ENCODE results near the gene THADA. TPM values are rescaled to one million over a fixed set of nuclear protein-coding genes. Genes with fewer than 3 reads are reported as not detected.

Gene THADA
- total RNA-seq, 1 donor from 2014 or later: 50.6 TPM

GRCh38 chr2:43280994-43281393 lies 314.8 kb downstream of the THADA start:
- no peak overlapping the region for H3K4me3 ChIP-seq (ENCODE audit: low read length in 3 of 3)
- H3K4me1 ChIP-seq (ENCODE audit: control insufficient read depth in 3 of 3, insufficient read depth in 3 of 3, low read length in 3 of 3): peaks cover 15 to 25% (median 16%) of the 10 kb centered on the region in 3 donors
- no peak overlapping the region for H3K27ac ChIP-seq (ENCODE audit: low read depth, low read length)
- H3K9ac ChIP-seq (ENCODE audit: low read depth in 1 of 3, low read length in 3 of 3): no peak overlapping the region
- H3K27me3 ChIP-seq (ENCODE audit: control insufficient read depth in 3 of 3, insufficient read depth in 3 of 3, low read length in 3 of 3): no peaks in the 10 kb centered on the region
- H3K36me3 ChIP-seq (ENCODE audit: control insufficient read depth in 3 of 3, insufficient read depth in 3 of 3, low read length in 3 of 3): peaks cover 12 to 29% (median 13%) of the 10 kb centered on the region in 3 donors
- H3K9me3 ChIP-seq (ENCODE audit: control insufficient read depth in 3 of 3, low read length in 3 of 3): peaks cover 0 to 4% (median 0%) of the 10 kb centered on the region in 3 donors

- Histone ChIP-seq H3K9ac (ENCODE audit: low read depth in 1 of 3, low read length in 3 of 3) (no peak overlapping the region), H3K9me3 (ENCODE audit: control insufficient read depth in 3 of 3, low read length in 3 of 3) (peaks cover 0 to under 1% (median 0%) of the 10 kb centered on the region in 3 donors), H3K36me3 (ENCODE audit: control insufficient read depth in 3 of 3, insufficient read depth in 3 of 3, low read length in 3 of 3) (peaks cover 2 to 16% (median 5%) of the 10 kb centered on the region in 3 donors), H3K27me3 (ENCODE audit: control insufficient read depth in 3 of 3, insufficient read depth in 3 of 3, low read length in 3 of 3) (no peaks in the 10 kb centered on the region), H3K4me1 (ENCODE audit: control insufficient read depth in 3 of 3, insufficient read depth in 3 of 3, low read length in 3 of 3) (peaks cover 15 to 25% (median 18%) of the 10 kb centered on the region in 3 donors), H3K27ac (ENCODE audit: low read depth, low read length) (no peak overlapping the region), H3K4me3 (ENCODE audit: low read length in 3 of 3) (no peak overlapping the region)
Measured at GRCh38 chr2:43279317-43279840, 316.5 kb downstream of the THADA start.

- H3K4me3 ChIP-seq (ENCODE audit: low read length in 3 of 3): no peak overlapping the region
- H3K27me3 ChIP-seq (ENCODE audit: control insufficient read depth in 3 of 3, insufficient read depth in 3 of 3, low read length in 3 of 3): no peaks in the 10 kb centered on the region
- no peak overlapping the region for H3K27ac ChIP-seq (ENCODE audit: low read depth, low read length)
- H3K36me3 ChIP-seq (ENCODE audit: control insufficient read depth in 3 of 3, insufficient read depth in 3 of 3, low read length in 3 of 3): peaks cover 0 to 9% (median 2%) of the 10 kb centered on the region in 3 donors
- peak overlapping the region in 2 of 3 donors; percentile 6 to 25 for H3K9ac ChIP-seq (ENCODE audit: low read depth in 1 of 3, low read length in 3 of 3)
- H3K9me3 ChIP-seq (ENCODE audit: control insufficient read depth in 3 of 3, low read length in 3 of 3): no peaks in the 10 kb centered on the region
- peaks cover 19 to 29% (median 22%) of the 10 kb centered on the region in 3 donors for H3K4me1 ChIP-seq (ENCODE audit: control insufficient read depth in 3 of 3, insufficient read depth in 3 of 3, low read length in 3 of 3)
Measured at GRCh38 chr2:43278564-43279220, 317.1 kb downstream of the THADA start.

GRCh38 chr2:43276962-43277391 lies 318.9 kb downstream of the THADA start:
- Histone ChIP-seq H3K4me1 (ENCODE audit: control insufficient read depth in 3 of 3, insufficient read depth in 3 of 3, low read length in 3 of 3) (peaks cover 21 to 33% (median 24%) of the 10 kb centered on the region in 3 donors), H3K9ac (ENCODE audit: low read depth in 1 of 3, low read length in 3 of 3) (peak overlapping the region in 2 of 3 donors; percentile 37 to 45), H3K9me3 (ENCODE audit: control insufficient read depth in 3 of 3, low read length in 3 of 3) (no peaks in the 10 kb centered on the region), H3K27me3 (ENCODE audit: control insufficient read depth in 3 of 3, insufficient read depth in 3 of 3, low read length in 3 of 3) (no peaks in the 10 kb centered on the region), H3K4me3 (ENCODE audit: low read length in 3 of 3) (no peak overlapping the region), H3K27ac (ENCODE audit: low read depth, low read length) (peak overlapping the region; percentile 7), H3K36me3 (ENCODE audit: control insufficient read depth in 3 of 3, insufficient read depth in 3 of 3, low read length in 3 of 3) (peaks cover 0 to 5% (median 2%) of the 10 kb centered on the region in 3 donors)

GRCh38 chr2:43276266-43276941 lies 319.4 kb downstream of the THADA start:
- peaks cover 21 to 33% (median 24%) of the 10 kb centered on the region in 3 donors for H3K4me1 ChIP-seq (ENCODE audit: control insufficient read depth in 3 of 3, insufficient read depth in 3 of 3, low read length in 3 of 3)
- H3K4me3 ChIP-seq (ENCODE audit: low read length in 3 of 3): no peak overlapping the region
- H3K27me3 ChIP-seq (ENCODE audit: control insufficient read depth in 3 of 3, insufficient read depth in 3 of 3, low read length in 3 of 3): no peaks in the 10 kb centered on the region
- H3K9me3 ChIP-seq (ENCODE audit: control insufficient read depth in 3 of 3, low read length in 3 of 3): no peaks in the 10 kb centered on the region
- peak overlapping the region; percentile 7 for H3K27ac ChIP-seq (ENCODE audit: low read depth, low read length)
- H3K9ac ChIP-seq (ENCODE audit: low read depth in 1 of 3, low read length in 3 of 3): peak overlapping the region in 2 of 3 donors; percentile 37 to 45
- H3K36me3 ChIP-seq (ENCODE audit: control insufficient read depth in 3 of 3, insufficient read depth in 3 of 3, low read length in 3 of 3): peaks cover 0 to 2% (median 0%) of the 10 kb centered on the region in 3 donors

- H3K4me3 ChIP-seq (ENCODE audit: low read length in 3 of 3): no peak overlapping the region
- no peaks in the 10 kb centered on the region for H3K27me3 ChIP-seq (ENCODE audit: control insufficient read depth in 3 of 3, insufficient read depth in 3 of 3, low read length in 3 of 3)
- H3K9me3 ChIP-seq (ENCODE audit: control insufficient read depth in 3 of 3, low read length in 3 of 3): no peaks in the 10 kb centered on the region
- no peak overlapping the region for H3K9ac ChIP-seq (ENCODE audit: low read depth in 1 of 3, low read length in 3 of 3)
- H3K36me3 ChIP-seq (ENCODE audit: control insufficient read depth in 3 of 3, insufficient read depth in 3 of 3, low read length in 3 of 3): no peaks in the 10 kb centered on the region
- H3K4me1 ChIP-seq (ENCODE audit: control insufficient read depth in 3 of 3, insufficient read depth in 3 of 3, low read length in 3 of 3): peaks cover 26 to 40% (median 34%) of the 10 kb centered on the region in 3 donors
- no peak overlapping the region for H3K27ac ChIP-seq (ENCODE audit: low read depth, low read length)
Measured at GRCh38 chr2:43274721-43275120, 321.1 kb downstream of the THADA start.

GRCh38 chr2:43274055-43274454 lies 321.8 kb downstream of the THADA start:
- no peak overlapping the region for H3K9ac ChIP-seq (ENCODE audit: low read depth in 1 of 3, low read length in 3 of 3)
- no peak overlapping the region for H3K4me3 ChIP-seq (ENCODE audit: low read length in 3 of 3)
- H3K9me3 ChIP-seq (ENCODE audit: control insufficient read depth in 3 of 3, low read length in 3 of 3): no peaks in the 10 kb centered on the region
- no peak overlapping the region for H3K27ac ChIP-seq (ENCODE audit: low read depth, low read length)
- H3K27me3 ChIP-seq (ENCODE audit: control insufficient read depth in 3 of 3, insufficient read depth in 3 of 3, low read length in 3 of 3): no peaks in the 10 kb centered on the region
- H3K4me1 ChIP-seq (ENCODE audit: control insufficient read depth in 3 of 3, insufficient read depth in 3 of 3, low read length in 3 of 3): peaks cover 32 to 43% (median 41%) of the 10 kb centered on the region in 3 donors
- no peaks in the 10 kb centered on the region for H3K36me3 ChIP-seq (ENCODE audit: control insufficient read depth in 3 of 3, insufficient read depth in 3 of 3, low read length in 3 of 3)

- Histone ChIP-seq H3K9ac (ENCODE audit: low read depth in 1 of 3, low read length in 3 of 3) (no peak overlapping the region), H3K27me3 (ENCODE audit: control insufficient read depth in 3 of 3, insufficient read depth in 3 of 3, low read length in 3 of 3) (no peaks in the 10 kb centered on the region), H3K27ac (ENCODE audit: low read depth, low read length) (no peak overlapping the region), H3K4me3 (ENCODE audit: low read length in 3 of 3) (no peak overlapping the region), H3K9me3 (ENCODE audit: control insufficient read depth in 3 of 3, low read length in 3 of 3) (no peaks in the 10 kb centered on the region), H3K36me3 (ENCODE audit: control insufficient read depth in 3 of 3, insufficient read depth in 3 of 3, low read length in 3 of 3) (no peaks in the 10 kb centered on the region), H3K4me1 (ENCODE audit: control insufficient read depth in 3 of 3, insufficient read depth in 3 of 3, low read length in 3 of 3) (peaks cover 36 to 43% (median 43%) of the 10 kb centered on the region in 3 donors)
Measured at GRCh38 chr2:43273529-43273928, 322.3 kb downstream of the THADA start.

- no peak overlapping the region for H3K9ac ChIP-seq (ENCODE audit: low read depth in 1 of 3, low read length in 3 of 3)
- no peak overlapping the region for H3K27ac ChIP-seq (ENCODE audit: low read depth, low read length)
- H3K4me3 ChIP-seq (ENCODE audit: low read length in 3 of 3): no peak overlapping the region
- H3K4me1 ChIP-seq (ENCODE audit: control insufficient read depth in 3 of 3, insufficient read depth in 3 of 3, low read length in 3 of 3): peaks cover 28 to 41% (median 33%) of the 10 kb centered on the region in 3 donors
- H3K9me3 ChIP-seq (ENCODE audit: control insufficient read depth in 3 of 3, low read length in 3 of 3): no peaks in the 10 kb centered on the region
- H3K36me3 ChIP-seq (ENCODE audit: control insufficient read depth in 3 of 3, insufficient read depth in 3 of 3, low read length in 3 of 3): no peaks in the 10 kb centered on the region
- H3K27me3 ChIP-seq (ENCODE audit: control insufficient read depth in 3 of 3, insufficient read depth in 3 of 3, low read length in 3 of 3): no peaks in the 10 kb centered on the region
Measured at GRCh38 chr2:43270930-43271615, 324.8 kb downstream of the THADA start.

All from skeletal muscle tissue (tissue), 4 donors.